Left lung (tissue), 10 donors: ENCODE measurements around the gene ANXA6. TPM values are rescaled to one million over a fixed set of nuclear protein-coding genes. Genes with fewer than 3 reads are reported as not detected.
A peak's percentile ranks its signal among the peaks of the same experiment; 100 is the strongest.
"Not testable (repeated sequence)": the region's sequence is repeated elsewhere in the genome, so short reads cannot be mapped to it uniquely, and the experiment has no call there.

ENCODE experiments used
- ATAC-seq: fragments of 200-7000 bp; cut with Tn5 transposase; one replicate; pipeline ENCODE4 v1.9.1; 2020; ENCODE audit warnings: moderate library complexity
- DNase-seq, 4 donors: peaks; one replicate each; pipeline ENCODE4 v3.0.0-alpha.2; 2013 to 2020
- H3K27ac ChIP-seq, 2 donors: fragments of 200-600 bp; sonication (generic) in 1 of 2; one replicate each; pipeline versions ENCODE4 v1.5.0 to v1.8.0; 2020 to 2021
- H3K27me3 ChIP-seq, 2 donors: fragments of 200-600 bp; sonication (generic) in 1 of 2; one replicate each; pipeline versions ENCODE4 v1.5.0 to v1.8.0; 2020 to 2021
- H3K36me3 ChIP-seq, 2 donors: fragments of 200-600 bp; sonication (generic) in 1 of 2; one replicate each; pipeline versions ENCODE4 v1.5.0 to v1.8.0; 2020 to 2021
- H3K4me1 ChIP-seq, 2 donors: fragments of 200-600 bp; one replicate each; pipeline ENCODE4 v1.8.0; 2021
- H3K4me3 ChIP-seq, 2 donors: fragments of 200-600 bp; sonication (generic) in 1 of 2; one replicate each; pipeline versions ENCODE4 v1.5.0 to v1.8.0; 2020 to 2021; ENCODE audit warnings: mild to moderate bottlenecking in 1 of 2
- H3K9me3 ChIP-seq, 2 donors: fragments of 200-600 bp; sonication (generic) in 1 of 2; one replicate each; pipeline versions ENCODE4 v1.5.0 to v1.8.0; 2020 to 2021
- intact Hi-C, 2 donors: fragments of 100-400 bp; cut with DNase I; formaldehyde crosslinking; loops; one replicate each; pipeline versions ENCODE4 v1.11.2 to v1.14.2; 2022
- polyA plus RNA-seq, 6 donors: library from polyadenylated mRNA; unstranded; fragments of 120-200 nt; gene quantifications; one replicate each; pipeline ENCODE4 v1.2.1, GENCODE V29; 2013; ENCODE audit not compliant: insufficient read length in 6 of 6
- total RNA-seq, 2 donors: library from RNA; stranded (reverse); fragmentation: NEBNext Ultra II Directional; extraction: Animal tissue kit (Norgen Biotek cat#: 25700); gene quantifications; one replicate each; pipeline ENCODE4 v1.2.1, GENCODE V29; 2021
- TF ChIP-seq, protein P1 (sequence below), 2 donors: fragments of 200-600 bp; sonication (generic) in 1 of 2; IDR thresholded peaks; one replicate each; pipeline versions ENCODE4 v1.5.0 to v1.8.0; 2021; ENCODE audit warnings: antibody characterized with exemption in 2 of 2
- donor health status: DM: no; HTN: yes; CAD: no.
- donor health status: DM: no; HTN: no; CAD: no.

The ANXA6 gene
- total and polyA plus RNA-seq, 8 donors = 188 to 303 (median 291) TPM

DNA sequence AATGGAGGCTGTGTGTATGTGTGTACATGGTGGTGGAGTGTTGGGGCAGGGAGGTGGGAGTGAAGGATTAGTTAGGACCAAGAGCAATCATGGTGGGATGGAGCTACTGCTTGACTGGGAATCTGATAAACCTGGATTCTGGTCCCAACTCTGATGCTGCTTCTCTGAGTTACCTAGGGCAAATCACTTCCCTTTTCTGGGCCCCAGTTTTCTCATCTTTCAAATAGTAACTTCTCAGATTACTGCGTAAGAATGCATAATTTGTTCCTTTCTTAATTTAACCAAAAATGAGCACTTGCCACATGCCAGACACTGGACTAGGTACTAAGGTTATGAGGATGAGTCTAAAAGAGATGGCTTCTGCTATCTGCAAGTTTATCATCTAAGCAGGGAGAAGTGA is 20.8 kb upstream of the ANXA6 start:
- Histone ChIP-seq H3K36me3 (peaks cover 0 to 47% of the 10 kb centered on the region in 2 donors), H3K27ac (no peak overlapping the region), H3K4me1 (no peaks in the 10 kb centered on the region), H3K9me3 (no peaks in the 10 kb centered on the region), H3K27me3 (no peaks in the 10 kb centered on the region), H3K4me3 (no peak overlapping the region)
- DNase-seq = no peak
- intact Hi-C loops = loop anchor here in 1 of 2 donors (10.0 kb wide), 1 partner anchor 56 kb away; no protein-coding TSS in a partner anchor
- ATAC-seq = no peak
- TF ChIP-seq, protein P1, sequence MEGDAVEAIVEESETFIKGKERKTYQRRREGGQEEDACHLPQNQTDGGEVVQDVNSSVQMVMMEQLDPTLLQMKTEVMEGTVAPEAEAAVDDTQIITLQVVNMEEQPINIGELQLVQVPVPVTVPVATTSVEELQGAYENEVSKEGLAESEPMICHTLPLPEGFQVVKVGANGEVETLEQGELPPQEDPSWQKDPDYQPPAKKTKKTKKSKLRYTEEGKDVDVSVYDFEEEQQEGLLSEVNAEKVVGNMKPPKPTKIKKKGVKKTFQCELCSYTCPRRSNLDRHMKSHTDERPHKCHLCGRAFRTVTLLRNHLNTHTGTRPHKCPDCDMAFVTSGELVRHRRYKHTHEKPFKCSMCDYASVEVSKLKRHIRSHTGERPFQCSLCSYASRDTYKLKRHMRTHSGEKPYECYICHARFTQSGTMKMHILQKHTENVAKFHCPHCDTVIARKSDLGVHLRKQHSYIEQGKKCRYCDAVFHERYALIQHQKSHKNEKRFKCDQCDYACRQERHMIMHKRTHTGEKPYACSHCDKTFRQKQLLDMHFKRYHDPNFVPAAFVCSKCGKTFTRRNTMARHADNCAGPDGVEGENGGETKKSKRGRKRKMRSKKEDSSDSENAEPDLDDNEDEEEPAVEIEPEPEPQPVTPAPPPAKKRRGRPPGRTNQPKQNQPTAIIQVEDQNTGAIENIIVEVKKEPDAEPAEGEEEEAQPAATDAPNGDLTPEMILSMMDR (IDR thresholded peaks at IDR 0.05) = no peak

DNA sequence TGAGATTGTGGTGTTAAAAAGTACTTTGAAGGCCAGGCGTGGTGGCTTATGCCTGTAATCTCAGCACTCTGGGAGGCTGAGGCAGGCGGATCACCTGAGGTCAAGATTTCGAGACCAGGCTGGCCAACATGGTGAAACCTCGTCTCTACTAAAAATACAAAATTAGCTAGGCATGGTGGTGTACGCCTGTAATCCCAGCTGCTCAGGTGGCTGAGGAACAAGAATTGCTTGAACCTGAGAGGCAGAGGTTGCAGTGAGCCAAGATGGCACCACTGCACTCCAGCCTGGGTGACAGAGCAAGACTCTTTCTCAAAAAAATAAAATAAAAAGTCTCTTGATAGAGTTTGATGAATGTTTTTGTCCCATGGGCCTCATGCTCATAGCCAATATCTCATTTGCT is 18.7 kb upstream of the ANXA6 start:
- H3K27ac ChIP-seq, H3K27me3 ChIP-seq, ATAC-seq, H3K4me3 ChIP-seq, DNase-seq, H3K4me1 ChIP-seq, H3K9me3 ChIP-seq: not testable (repeated sequence)
- H3K36me3 ChIP-seq = peaks cover 0 to 26% of the 10 kb centered on the region in 2 donors
- intact Hi-C loops = loop anchor here in 1 of 2 donors (10.0 kb wide), 1 partner anchor 59 kb away; no protein-coding TSS in a partner anchor

DNA sequence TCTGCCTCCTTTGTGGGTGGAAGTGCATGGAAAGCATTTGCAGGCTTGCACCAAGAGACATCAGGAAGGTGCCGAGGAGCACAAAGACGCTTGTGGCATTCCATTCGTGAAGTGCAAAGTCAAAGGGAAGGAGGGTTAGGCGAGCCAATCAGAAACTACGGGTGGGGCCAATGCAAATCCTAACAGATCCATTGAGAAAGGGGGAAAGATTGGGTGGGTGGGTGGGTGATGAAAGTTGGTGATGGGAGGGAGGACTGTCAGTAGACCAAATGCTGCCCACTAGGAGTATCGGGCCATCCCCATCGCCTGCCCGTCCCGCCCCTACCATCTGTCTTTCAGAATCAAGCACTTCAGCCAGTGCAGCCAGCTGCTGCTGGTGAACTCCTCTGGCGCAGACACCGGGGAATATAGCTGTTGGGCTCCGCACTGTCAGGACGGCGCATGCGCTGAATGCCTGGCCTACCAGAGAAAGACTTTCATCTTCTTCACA is 17.1 kb upstream of the ANXA6 start:
- Histone ChIP-seq H3K36me3 (peaks cover 0 to 10% of the 10 kb centered on the region in 2 donors), H3K4me3 (no peak overlapping the region), H3K27ac (no peak overlapping the region), H3K27me3 (no peaks in the 10 kb centered on the region), H3K9me3 (no peaks in the 10 kb centered on the region), H3K4me1 (peaks cover 0 to 12% of the 10 kb centered on the region in 2 donors)
- TF ChIP-seq, protein P1 (IDR thresholded peaks at IDR 0.05) = no peak
- DNase-seq (peak in 1 of 4 donors; percentile 18), ATAC-seq (peak; percentile 24)
- intact Hi-C loops = loop anchor here in 1 of 2 donors (10.0 kb wide), 1 partner anchor 60 kb away; no protein-coding TSS in a partner anchor

DNA sequence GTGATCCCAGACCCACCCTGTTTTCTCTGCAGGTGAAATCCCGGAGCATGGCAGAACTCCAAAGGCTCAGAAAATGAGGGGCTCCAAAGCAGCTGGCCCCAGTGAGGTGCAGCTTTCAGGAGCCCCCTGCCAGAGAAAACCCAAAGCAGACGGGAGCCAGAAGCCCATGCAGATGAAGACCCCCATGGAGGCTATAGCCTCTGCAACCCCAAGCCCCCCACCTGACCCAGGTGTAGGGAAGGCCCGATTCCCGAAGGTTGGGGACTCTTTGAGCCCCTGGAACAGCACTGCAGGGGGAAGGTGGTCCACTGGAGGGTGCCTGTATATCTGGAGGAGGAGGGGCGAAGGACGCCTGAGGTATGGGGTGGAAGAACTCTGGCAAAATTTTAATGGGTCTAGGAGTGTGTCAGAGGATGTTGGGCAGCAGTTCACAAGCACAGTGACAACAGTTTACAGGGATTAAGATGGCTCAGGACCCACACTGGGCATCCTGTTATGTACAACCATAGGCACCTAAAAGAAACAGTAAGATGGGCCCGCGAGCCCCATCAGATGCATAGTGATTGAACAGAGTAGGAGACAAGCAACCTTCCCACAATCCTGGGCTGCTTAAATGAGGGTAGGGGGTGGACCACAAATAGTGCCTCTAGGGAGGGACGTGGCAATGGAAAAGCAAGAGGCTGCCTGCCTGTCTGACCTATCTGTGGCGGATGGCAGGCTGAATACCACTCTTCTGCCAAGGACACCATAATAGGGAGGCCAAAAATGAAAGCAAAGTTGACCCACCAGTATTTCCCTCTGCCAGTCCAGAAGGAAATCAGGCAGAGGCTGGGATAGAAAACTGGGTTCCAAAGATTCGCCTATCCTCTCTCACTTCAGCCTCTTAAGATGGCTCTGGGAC is 16.4 kb upstream of the ANXA6 start:
- Histone ChIP-seq H3K27me3 (no peaks in the 10 kb centered on the region), H3K9me3 (no peaks in the 10 kb centered on the region), H3K4me1 (peaks cover 0 to 12% of the 10 kb centered on the region in 2 donors), H3K27ac (no peak overlapping the region), H3K36me3 (peaks cover 0 to 5% of the 10 kb centered on the region in 2 donors), H3K4me3 (no peak overlapping the region)
- DNase-seq = no peak
- ATAC-seq = no peak
- TF ChIP-seq, protein P1 (IDR thresholded peaks at IDR 0.05) = no peak
- intact Hi-C loops = loop anchor here in 1 of 2 donors (10.0 kb wide), 1 partner anchor 61 kb away; no protein-coding TSS in a partner anchor

DNA sequence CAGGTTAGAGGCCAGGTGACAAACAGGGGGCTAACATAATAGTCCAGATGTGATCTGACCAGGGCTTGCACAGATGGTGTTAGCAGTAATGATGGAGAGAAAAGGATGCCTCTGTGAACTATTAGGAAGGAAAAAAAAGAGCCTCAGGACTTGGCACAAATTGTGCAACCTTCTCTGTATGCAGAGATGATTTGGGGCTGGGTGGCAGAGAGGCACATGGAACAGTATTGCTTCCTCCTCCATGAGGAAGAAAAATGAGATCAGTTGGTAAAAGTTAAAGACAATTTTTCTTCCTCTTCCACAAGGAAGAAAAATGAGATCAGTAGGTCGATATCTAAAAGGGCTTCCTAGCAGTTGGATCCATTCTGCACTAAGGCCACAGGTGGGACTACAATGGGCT is 13.9 kb upstream of the ANXA6 start:
- TF ChIP-seq, protein P1 (IDR thresholded peaks at IDR 0.05) = no peak
- peaks cover 0 to 12% of the 10 kb centered on the region in 2 donors for H3K4me1 ChIP-seq
- no peaks in the 10 kb centered on the region for H3K27me3 ChIP-seq
- ATAC-seq (peak; percentile 27), DNase-seq (no peak)
- no peak overlapping the region for H3K4me3 ChIP-seq
- H3K9me3 ChIP-seq = no peaks in the 10 kb centered on the region
- no peak overlapping the region for H3K27ac ChIP-seq
- intact Hi-C loops = loop anchor here in 1 of 2 donors (10.0 kb wide), 1 partner anchor 63 kb away; no protein-coding TSS in a partner anchor
- H3K36me3 ChIP-seq = no peaks in the 10 kb centered on the region
